ENCODE data around the gene ASIP.
"Not testable (repeated sequence)": the region's sequence is repeated elsewhere in the genome, so short reads cannot be mapped to it uniquely, and the experiment has no call there.

The ASIP gene

GRCh38 chr20:34224251-34224650, 17.0 kb upstream of the ASIP start:
- not testable (repeated sequence) for DNase-seq; H3K36me3 Mint-ChIP-seq (ENCODE audit: low read depth); H3K4me3 Mint-ChIP-seq; H3K27ac Mint-ChIP-seq; H3K4me1 Mint-ChIP-seq (ENCODE audit: low read depth); H3K9me3 Mint-ChIP-seq
- H3K27me3 Mint-ChIP-seq, result peaks cover 16% of the 10 kb centered on the region

DNA sequence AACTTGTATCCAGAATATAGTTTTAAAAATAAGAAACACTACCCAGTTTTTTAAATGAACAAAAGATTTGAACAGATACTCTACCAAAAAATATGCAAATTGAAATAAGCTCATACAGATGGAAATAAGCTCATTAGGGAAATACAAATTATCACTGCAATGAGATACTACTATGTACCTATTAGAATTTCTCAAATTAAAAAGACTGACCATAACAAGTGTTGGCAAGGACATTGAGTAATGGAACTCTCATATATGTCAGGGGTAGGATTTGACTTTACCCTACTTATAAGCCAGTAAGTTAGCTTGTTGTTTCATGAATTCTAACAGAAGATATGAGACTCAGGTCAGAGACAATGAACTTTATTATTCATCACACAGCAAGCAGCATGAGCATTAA, 9.6 kb upstream of the ASIP start:
- Mint-ChIP-seq H3K27me3 (peaks cover 2% of the 10 kb centered on the region), H3K4me3 (no peak overlapping the region), H3K36me3 (ENCODE audit: low read depth) (no peaks in the 10 kb centered on the region), H3K4me1 (ENCODE audit: low read depth) (no peaks in the 10 kb centered on the region), H3K27ac (no peak overlapping the region), H3K9me3 (peaks cover 3% of the 10 kb centered on the region)
- DNase-seq, result no peak

GRCh38 chr20:34232494-34233087, 8.6 kb upstream of the ASIP start:
- Mint-ChIP-seq H3K27ac (no peak overlapping the region), H3K4me1 (ENCODE audit: low read depth) (no peaks in the 10 kb centered on the region), H3K36me3 (ENCODE audit: low read depth) (no peaks in the 10 kb centered on the region), H3K27me3 (peaks cover 2% of the 10 kb centered on the region), H3K4me3 (no peak overlapping the region), H3K9me3 (peaks cover 8% of the 10 kb centered on the region)
- no peak for DNase-seq

DNA sequence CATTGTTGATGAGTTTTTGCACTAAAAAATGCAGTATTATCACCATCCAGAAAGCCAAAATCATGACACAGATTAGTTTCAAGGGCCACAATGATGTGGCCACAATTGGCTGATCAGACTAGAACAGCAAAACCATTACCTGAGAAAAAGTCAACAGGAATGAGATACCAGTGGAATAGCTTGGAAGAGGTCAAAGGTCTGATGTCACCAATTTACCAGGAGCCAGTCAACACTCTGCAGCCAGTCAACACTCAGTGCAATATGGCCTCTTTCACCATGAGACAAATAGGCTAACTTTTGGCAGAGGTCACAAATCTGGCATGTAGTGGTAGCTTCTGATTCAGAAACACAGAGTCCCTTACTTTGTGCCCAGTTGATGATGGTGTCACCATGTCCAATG, 7.5 kb upstream of the ASIP start:
- DNase-seq, result no peak
- no peak overlapping the region for H3K4me3 Mint-ChIP-seq
- no peaks in the 10 kb centered on the region for H3K27me3 Mint-ChIP-seq
- no peaks in the 10 kb centered on the region for H3K36me3 Mint-ChIP-seq (ENCODE audit: low read depth)
- peaks cover 19% of the 10 kb centered on the region for H3K9me3 Mint-ChIP-seq
- H3K27ac Mint-ChIP-seq, result no peak overlapping the region
- H3K4me1 Mint-ChIP-seq (ENCODE audit: low read depth), result no peaks in the 10 kb centered on the region

GRCh38 chr20:34235875-34236274, 5.3 kb upstream of the ASIP start:
- Mint-ChIP-seq H3K27me3 (peaks cover 3% of the 10 kb centered on the region), H3K9me3 (peaks cover 19% of the 10 kb centered on the region), H3K27ac (no peak overlapping the region), H3K36me3 (ENCODE audit: low read depth) (no peaks in the 10 kb centered on the region), H3K4me3 (no peak overlapping the region), H3K4me1 (ENCODE audit: low read depth) (peaks cover 8% of the 10 kb centered on the region)
- no peak for DNase-seq

GRCh38 chr20:34237942-34238341, 3.3 kb upstream of the ASIP start:
- H3K4me3 Mint-ChIP-seq, result no peak overlapping the region

GRCh38 chr20:34240121-34240520, 1.1 kb upstream of the ASIP start:
- no peak for DNase-seq
- H3K4me3 Mint-ChIP-seq, result no peak overlapping the region
- H3K36me3 Mint-ChIP-seq (ENCODE audit: low read depth), result no peaks in the 10 kb centered on the region
- peaks cover 20% of the 10 kb centered on the region for H3K4me1 Mint-ChIP-seq (ENCODE audit: low read depth)
- H3K27ac Mint-ChIP-seq, result no peak overlapping the region
- peaks cover 3% of the 10 kb centered on the region for H3K27me3 Mint-ChIP-seq
- peaks cover 16% of the 10 kb centered on the region for H3K9me3 Mint-ChIP-seq

More at GRCh38 chr20:34237942-34238341, 3.3 kb upstream of the ASIP start:
- H3K4me1 Mint-ChIP-seq (ENCODE audit: low read depth), result peaks cover 20% of the 10 kb centered on the region
- peaks cover 16% of the 10 kb centered on the region for H3K9me3 Mint-ChIP-seq
- H3K27ac Mint-ChIP-seq, result no peak overlapping the region
- no peaks in the 10 kb centered on the region for H3K36me3 Mint-ChIP-seq (ENCODE audit: low read depth)
- H3K27me3 Mint-ChIP-seq, result peaks cover 3% of the 10 kb centered on the region
- DNase-seq, result no peak

GRCh38 chr20:34242015-34242414, 792 bp downstream of the ASIP start:
- not testable (repeated sequence) for H3K27me3 Mint-ChIP-seq; H3K4me3 Mint-ChIP-seq; H3K27ac Mint-ChIP-seq; DNase-seq; H3K36me3 Mint-ChIP-seq (ENCODE audit: low read depth)
- H3K9me3 Mint-ChIP-seq, result peaks cover 16% of the 10 kb centered on the region
- H3K4me1 Mint-ChIP-seq (ENCODE audit: low read depth), result peaks cover 20% of the 10 kb centered on the region

DNA sequence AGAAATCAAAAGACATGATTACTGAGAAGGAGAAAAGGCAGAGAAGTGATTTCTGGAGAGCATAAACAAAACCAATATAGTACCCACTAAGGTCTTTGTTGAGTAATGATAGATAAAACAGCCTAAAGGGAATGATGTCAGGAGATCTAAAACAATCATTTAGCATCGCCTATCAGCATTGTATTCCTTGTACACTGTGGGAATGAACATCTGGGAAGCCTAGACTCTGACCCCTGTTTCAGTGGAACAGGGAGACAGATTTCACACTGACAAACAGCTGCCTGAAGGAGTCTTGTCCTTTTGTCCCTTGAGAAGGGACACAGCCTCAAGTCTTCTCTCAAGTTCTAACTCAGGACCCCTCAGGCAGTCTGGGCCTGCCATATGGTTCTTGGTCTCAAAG, 1.7 kb downstream of the ASIP start:
- H3K27ac Mint-ChIP-seq, result no peak overlapping the region

DNA sequence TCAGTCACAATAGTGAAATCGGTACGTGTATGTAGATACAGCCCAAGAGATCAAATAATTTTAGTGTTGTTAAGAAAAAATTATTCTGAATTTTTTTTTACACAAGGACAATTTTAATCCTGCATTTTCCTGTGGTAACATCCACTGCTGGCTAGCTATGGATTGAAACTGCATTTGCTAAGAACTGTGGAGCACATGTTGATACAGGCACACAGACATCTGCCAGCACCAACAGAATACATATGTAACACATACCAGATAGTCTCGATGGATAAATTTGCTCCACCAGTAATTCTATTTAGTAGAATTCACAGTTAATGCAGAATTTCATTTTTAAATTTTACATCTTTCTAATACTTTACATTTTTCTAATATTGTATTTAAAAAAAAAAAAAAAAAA, 2.2 kb downstream of the ASIP start:
- no peak for DNase-seq
- Mint-ChIP-seq H3K9me3 (peaks cover 3% of the 10 kb centered on the region), H3K36me3 (ENCODE audit: low read depth) (no peaks in the 10 kb centered on the region), H3K4me1 (ENCODE audit: low read depth) (peaks cover 30% of the 10 kb centered on the region), H3K27me3 (peaks cover 3% of the 10 kb centered on the region), H3K27ac (no peak overlapping the region), H3K4me3 (no peak overlapping the region)

More for the DNA sequence above, 1.7 kb downstream of the ASIP start:
- no peaks in the 10 kb centered on the region for H3K36me3 Mint-ChIP-seq (ENCODE audit: low read depth)
- no peak overlapping the region for H3K4me3 Mint-ChIP-seq
- H3K9me3 Mint-ChIP-seq, result peaks cover 8% of the 10 kb centered on the region
- no peak for DNase-seq
- H3K4me1 Mint-ChIP-seq (ENCODE audit: low read depth), result peaks cover 26% of the 10 kb centered on the region
- peaks cover 3% of the 10 kb centered on the region for H3K27me3 Mint-ChIP-seq

DNA sequence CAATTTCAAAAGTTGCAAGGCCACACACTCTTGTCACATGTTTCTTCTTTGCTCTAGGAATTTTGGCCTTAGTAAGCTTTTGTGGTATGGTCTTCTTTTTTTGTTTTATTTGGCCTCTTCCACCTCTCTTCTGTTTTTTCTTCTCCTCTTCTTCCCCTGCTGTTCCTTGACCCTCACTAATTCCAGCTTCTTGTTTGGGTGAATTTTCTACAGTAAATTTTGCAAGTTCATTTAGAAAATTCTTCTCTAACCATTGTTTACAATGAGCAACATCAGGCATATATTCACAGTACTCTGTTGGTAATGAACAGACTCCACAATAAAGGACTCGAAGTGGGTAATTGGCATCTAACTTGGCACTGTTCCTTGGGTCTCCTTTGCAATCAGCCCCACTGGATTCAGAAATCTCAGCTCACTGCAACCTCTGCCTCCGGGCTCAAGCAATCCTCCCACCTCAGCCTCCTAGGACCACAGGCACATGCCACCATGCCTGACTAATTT, 5.0 kb downstream of the ASIP start:
- no peaks in the 10 kb centered on the region for H3K27me3 Mint-ChIP-seq
- no peak overlapping the region for H3K4me3 Mint-ChIP-seq
- H3K4me1 Mint-ChIP-seq (ENCODE audit: low read depth), result peaks cover 31% of the 10 kb centered on the region
- no peaks in the 10 kb centered on the region for H3K36me3 Mint-ChIP-seq (ENCODE audit: low read depth)
- no peak overlapping the region for H3K27ac Mint-ChIP-seq
- DNase-seq, result no peak
- H3K9me3 Mint-ChIP-seq, result no peaks in the 10 kb centered on the region

- no peak for DNase-seq
- Mint-ChIP-seq H3K4me3 (no peak overlapping the region), H3K9me3 (no peaks in the 10 kb centered on the region), H3K27me3 (no peaks in the 10 kb centered on the region), H3K36me3 (ENCODE audit: low read depth) (no peaks in the 10 kb centered on the region), H3K27ac (no peak overlapping the region), H3K4me1 (ENCODE audit: low read depth) (peaks cover 26% of the 10 kb centered on the region)
Observed at GRCh38 chr20:34249291-34249690, 8.1 kb downstream of the ASIP start.

DNA sequence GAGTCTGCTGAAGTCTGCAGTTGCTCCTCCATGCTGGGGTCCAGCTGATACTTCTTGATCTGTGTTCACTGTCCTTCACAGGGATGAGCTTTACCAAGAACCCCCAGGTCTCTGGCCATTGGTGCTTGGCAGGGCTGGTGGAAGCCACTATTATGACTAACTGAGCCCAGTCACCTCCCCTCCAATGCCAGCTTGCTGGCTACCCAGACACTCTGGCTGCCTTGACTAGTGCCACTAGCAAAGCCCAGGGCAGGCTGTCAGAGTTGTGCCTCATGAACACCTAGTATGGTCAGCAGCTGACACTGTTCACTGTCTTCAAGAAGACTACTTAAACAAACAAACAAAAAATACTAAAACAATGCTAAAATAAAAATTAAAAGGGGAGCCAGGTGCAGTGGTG, 8.8 kb downstream of the ASIP start:
- no peak for DNase-seq
- no peaks in the 10 kb centered on the region for H3K9me3 Mint-ChIP-seq
- no peaks in the 10 kb centered on the region for H3K36me3 Mint-ChIP-seq (ENCODE audit: low read depth)
- peaks cover 26% of the 10 kb centered on the region for H3K4me1 Mint-ChIP-seq (ENCODE audit: low read depth)
- no peak overlapping the region for H3K27ac Mint-ChIP-seq
- no peaks in the 10 kb centered on the region for H3K27me3 Mint-ChIP-seq
- no peak overlapping the region for H3K4me3 Mint-ChIP-seq

- H3K4me1 Mint-ChIP-seq (ENCODE audit: low read depth), result peaks cover 26% of the 10 kb centered on the region
- H3K9me3 Mint-ChIP-seq, result no peaks in the 10 kb centered on the region
- DNase-seq, result no peak
- H3K36me3 Mint-ChIP-seq (ENCODE audit: low read depth), result no peaks in the 10 kb centered on the region
- no peak overlapping the region for H3K27ac Mint-ChIP-seq
- no peaks in the 10 kb centered on the region for H3K27me3 Mint-ChIP-seq
- no peak overlapping the region for H3K4me3 Mint-ChIP-seq
Observed at GRCh38 chr20:34251619-34252018, 10.4 kb downstream of the ASIP start.

GRCh38 chr20:34252431-34253086, 11.3 kb downstream of the ASIP start:
- H3K36me3 Mint-ChIP-seq (ENCODE audit: low read depth); H3K9me3 Mint-ChIP-seq; H3K27ac Mint-ChIP-seq; DNase-seq; H3K4me3 Mint-ChIP-seq; H3K27me3 Mint-ChIP-seq: not testable (repeated sequence)
- peaks cover 23% of the 10 kb centered on the region for H3K4me1 Mint-ChIP-seq (ENCODE audit: low read depth)

All from activated T-cell treated with anti-CD3 and anti-CD28 coated beads, Interleukin-2, amount 50 U/mL, for 24 hours (primary cell).